GM19324 (cell line): ENCODE data around the gene FCRLA.

Source experiments
- ATAC-seq: cut with Tn5 transposase; IDR thresholded peaks from one replicate; pipeline ENCODE4 v1.9.1; 2021; ENCODE audit warnings: mild to moderate bottlenecking, moderate library complexity; ENCODE audit not compliant: unreplicated experiment, low FRiP score

Gene FCRLA

GRCh38 chr1:161730050-161730564 is 23.1 kb downstream of the FCRLA start:
- no peak for ATAC-seq

- ATAC-seq = no peak
Measured at GRCh38 chr1:161731241-161731640, 24.2 kb downstream of the FCRLA start.

- ATAC-seq = no peak
Measured at GRCh38 chr1:161731981-161732718, 25.1 kb downstream of the FCRLA start.

GRCh38 chr1:161733526-161733925 is 26.5 kb downstream of the FCRLA start:
- ATAC-seq = no peak

DNA sequence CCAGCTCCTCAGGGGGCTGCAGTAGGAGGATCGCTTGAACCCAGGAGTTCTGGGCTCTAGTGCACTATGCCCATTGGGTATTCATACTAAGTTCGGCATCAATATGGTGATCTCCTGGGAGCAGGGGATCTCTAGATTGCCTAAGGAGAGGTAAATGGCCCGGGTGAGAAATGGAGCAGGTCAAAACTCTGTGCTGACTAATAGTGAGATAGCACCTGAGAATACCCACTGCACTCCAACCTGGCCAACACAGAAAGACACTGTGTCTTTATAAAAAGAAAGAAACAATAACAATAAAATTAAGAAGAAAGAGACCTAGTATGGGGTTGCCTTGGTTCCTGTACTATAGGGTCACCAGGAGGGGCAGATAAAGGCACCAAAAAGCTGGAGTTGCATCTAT is 28.8 kb downstream of the FCRLA start:
- ATAC-seq = no peak

DNA sequence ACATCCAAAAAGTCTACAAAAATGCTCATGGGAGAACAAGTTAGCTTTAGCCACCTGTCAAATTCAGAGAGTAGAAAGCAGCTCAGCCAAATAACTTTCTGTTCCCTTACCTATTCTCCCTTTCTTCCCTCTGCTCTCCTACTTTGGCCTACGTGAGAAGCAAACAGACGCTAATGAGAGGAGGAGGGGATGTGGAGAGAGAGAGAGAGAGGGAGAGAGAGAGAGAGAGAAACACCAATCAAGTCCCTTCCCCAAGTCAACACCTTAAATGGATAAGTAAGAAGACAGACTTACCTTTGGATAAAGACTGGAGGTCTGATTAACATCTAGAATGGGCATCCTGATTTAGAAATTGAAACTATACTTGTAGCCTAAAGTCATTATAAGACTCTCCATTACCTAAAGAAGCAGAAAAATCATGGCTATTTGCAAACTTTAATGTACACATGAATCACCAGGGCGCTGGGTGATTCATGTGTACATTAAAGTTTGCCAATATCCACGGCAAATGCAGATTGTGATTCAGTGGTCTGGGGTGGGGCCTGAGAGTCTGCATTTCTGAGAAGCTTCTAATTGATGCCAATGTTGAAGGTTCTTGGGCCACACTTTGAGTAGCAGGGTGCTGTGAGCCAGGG is 29.4 kb downstream of the FCRLA start:
- ATAC-seq = no peak

DNA sequence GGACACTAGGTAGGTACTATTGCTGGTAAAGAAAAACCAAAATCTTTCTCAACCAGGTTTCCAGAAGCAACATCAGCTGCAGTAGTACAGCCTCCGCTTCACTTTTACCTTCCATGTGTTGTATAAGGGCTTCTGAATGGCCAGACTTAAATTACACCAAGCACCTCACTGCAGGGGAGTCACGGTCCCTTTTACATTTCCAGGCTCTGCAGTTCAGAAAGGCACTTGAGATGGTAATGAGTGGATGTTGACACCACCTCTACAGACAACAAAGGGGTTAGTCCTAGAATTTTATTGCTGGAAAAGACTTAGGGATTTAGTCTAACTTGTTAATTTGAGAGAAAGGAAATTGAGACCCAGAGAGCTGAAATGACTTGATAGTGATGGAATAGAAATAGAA is 30.6 kb downstream of the FCRLA start:
- no peak for ATAC-seq

- ATAC-seq = peak; percentile 64
Measured at GRCh38 chr1:161738627-161739287, 31.7 kb downstream of the FCRLA start.

DNA sequence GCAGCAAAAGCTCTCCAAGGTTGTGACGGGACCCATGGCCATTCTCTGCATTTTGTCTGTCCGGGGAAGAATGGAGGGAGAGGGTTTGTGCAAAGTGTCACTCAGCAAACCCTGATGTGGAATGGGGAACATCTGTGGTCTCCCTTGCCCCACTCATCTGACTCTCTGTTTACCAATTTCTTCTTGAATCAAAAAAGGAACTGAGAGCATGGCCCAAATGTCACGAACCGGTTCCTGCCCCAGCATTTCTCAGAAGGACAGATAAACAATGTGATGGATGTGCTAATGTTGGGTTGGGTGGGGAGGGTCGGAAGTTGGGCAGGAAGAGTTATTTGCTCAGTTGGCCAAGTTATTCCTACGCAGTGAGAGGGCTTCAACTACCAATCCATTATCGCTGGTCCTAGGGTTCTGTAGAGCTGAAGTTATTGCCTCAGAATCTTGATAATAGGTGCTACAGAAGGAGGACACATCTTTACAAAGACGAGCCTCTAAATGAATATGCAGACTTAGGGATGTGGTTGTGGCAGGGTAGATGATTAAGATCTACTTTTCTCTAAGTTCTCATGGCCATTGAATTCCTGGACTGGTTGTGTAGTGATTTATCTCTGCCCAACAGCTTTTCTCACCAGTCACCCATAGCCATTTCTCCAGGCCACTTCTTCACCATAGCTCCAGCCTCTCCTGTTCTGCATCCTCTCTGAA is 33.0 kb downstream of the FCRLA start:
- ATAC-seq = peak; percentile 32

DNA sequence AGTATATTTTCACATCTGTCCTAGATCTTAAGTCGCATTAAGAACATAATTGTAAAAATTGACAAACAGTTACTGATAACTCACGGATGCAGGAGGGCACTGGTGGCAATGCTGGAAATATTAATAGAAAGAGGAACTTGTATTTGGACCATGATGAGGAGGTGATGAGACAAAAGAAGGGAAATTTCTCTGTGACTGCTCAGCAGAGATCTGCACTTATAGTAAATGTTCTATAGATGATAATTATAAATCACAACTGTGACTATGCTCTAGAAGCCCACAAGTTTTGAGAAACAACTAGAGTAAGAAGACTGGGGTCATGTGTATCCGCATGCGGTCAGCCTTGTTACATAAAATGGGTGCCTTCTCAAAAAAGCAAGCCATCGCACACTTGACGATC is 33.9 kb downstream of the FCRLA start:
- no peak for ATAC-seq

GRCh38 chr1:161743231-161743630 is 36.2 kb downstream of the FCRLA start:
- ATAC-seq = no peak

GRCh38 chr1:161747801-161748200 is 40.8 kb downstream of the FCRLA start:
- ATAC-seq = no peak

- ATAC-seq = peak; percentile 93
Measured at GRCh38 chr1:161749509-161750407, 42.7 kb downstream of the FCRLA start, which contains the start of gene DUSP12. TSS of gene DUSP12 (plus strand) at chr1:161749786. CDS start at chr1:161749802, 16 bp downstream.

- ATAC-seq = no peak
Measured at GRCh38 chr1:161763522-161764098, 56.6 kb downstream of the FCRLA start.
